ENCODE data around the gene ZNF668. TPM values are rescaled to one million over a fixed set of nuclear protein-coding genes. Genes with fewer than 3 reads are reported as not detected.

Gene ZNF668
- total RNA-seq, 2 experiments from 2014 or later: 9.5 to 10.1 TPM

GRCh38 chr16:31094088-31094423 lies 20.0 kb upstream of the ZNF668 start:
- CTCF ChIA-PET: interaction anchor here (1.0 to 2.0 kb wide), 2 partner anchors 48 to 108 kb away, joined by 3 to 7 read pairs; no protein-coding TSS in a partner anchor
- Mint-ChIP-seq H3K27me3 (ENCODE audit: low read depth) (no peaks in the 10 kb centered on the region), H3K27ac (peak overlapping the region; percentile 83), H3K36me3 (ENCODE audit: low read depth) (peaks cover 7% of the 10 kb centered on the region), H3K9me3 (no peaks in the 10 kb centered on the region), H3K4me1 (ENCODE audit: low read depth) (peaks cover 31% of the 10 kb centered on the region), H3K4me3 (peak overlapping the region; percentile 89)
- intact Hi-C loops (cut with micrococcal nuclease): loop anchor here (1.0 to 10.0 kb wide), 8 partner anchors 15 to 219 kb away; partner anchors contain the start of genes BCKDK, FUS, KAT8 and SETD1A
- DNase-seq: peak; percentile 12

GRCh38 chr16:31093132-31093703 lies 19.2 kb upstream of the ZNF668 start:
- no peak overlapping the region for H3K27ac Mint-ChIP-seq
- CTCF ChIA-PET: interaction anchor here (1.0 to 1.7 kb wide), 4 partner anchors 15 to 139 kb away, joined by 3 to 6 read pairs (median 3); partner anchors contain the start of gene ZNF668
- H3K9me3 Mint-ChIP-seq: no peaks in the 10 kb centered on the region
- H3K27me3 Mint-ChIP-seq (ENCODE audit: low read depth): no peaks in the 10 kb centered on the region
- DNase-seq: peak; percentile 21
- peak overlapping the region; percentile 89 for H3K4me3 Mint-ChIP-seq
- peaks cover 31% of the 10 kb centered on the region for H3K4me1 Mint-ChIP-seq (ENCODE audit: low read depth)
- peaks cover 7% of the 10 kb centered on the region for H3K36me3 Mint-ChIP-seq (ENCODE audit: low read depth)
- intact Hi-C loops (cut with micrococcal nuclease): loop anchor here (10.0 kb wide), 1 partner anchor 218 kb away; no protein-coding TSS in a partner anchor

GRCh38 chr16:31092330-31092729 lies 18.3 kb upstream of the ZNF668 start:
- Mint-ChIP-seq H3K27me3 (ENCODE audit: low read depth) (no peaks in the 10 kb centered on the region), H3K9me3 (no peaks in the 10 kb centered on the region), H3K36me3 (ENCODE audit: low read depth) (peaks cover 7% of the 10 kb centered on the region), H3K4me1 (ENCODE audit: low read depth) (peaks cover 31% of the 10 kb centered on the region), H3K27ac (no peak overlapping the region), H3K4me3 (peak overlapping the region; percentile 12)
- intact Hi-C loops (cut with micrococcal nuclease): loop anchor here (10.0 kb wide), 1 partner anchor 218 kb away; no protein-coding TSS in a partner anchor
- DNase-seq: no peak
- CTCF ChIA-PET: interaction anchor here (0.7 to 1.7 kb wide), 7 partner anchors 14 to 190 kb away, joined by 3 to 6 read pairs (median 3); partner anchors contain the start of genes HSD3B7 and ZNF668

GRCh38 chr16:31090540-31090939 lies 16.5 kb upstream of the ZNF668 start:
- intact Hi-C loops (cut with micrococcal nuclease): loop anchor here (10.0 kb wide), 1 partner anchor 216 kb away; no protein-coding TSS in a partner anchor
- Mint-ChIP-seq H3K4me1 (ENCODE audit: low read depth) (peaks cover 28% of the 10 kb centered on the region), H3K27me3 (ENCODE audit: low read depth) (no peaks in the 10 kb centered on the region), H3K36me3 (ENCODE audit: low read depth) (peaks cover 7% of the 10 kb centered on the region), H3K27ac (no peak overlapping the region), H3K9me3 (no peaks in the 10 kb centered on the region), H3K4me3 (no peak overlapping the region)
- DNase-seq: no peak
- CTCF ChIA-PET: no interaction called here

- Mint-ChIP-seq H3K27me3 (ENCODE audit: low read depth) (no peaks in the 10 kb centered on the region), H3K27ac (no peak overlapping the region), H3K4me1 (ENCODE audit: low read depth) (peaks cover 17% of the 10 kb centered on the region), H3K9me3 (no peaks in the 10 kb centered on the region), H3K4me3 (no peak overlapping the region), H3K36me3 (ENCODE audit: low read depth) (peaks cover 7% of the 10 kb centered on the region)
- no peak for DNase-seq
- intact Hi-C loops (cut with micrococcal nuclease): no loop called here
- CTCF ChIA-PET: no interaction called here
Observed at GRCh38 chr16:31089199-31089598, 15.2 kb upstream of the ZNF668 start.

- Mint-ChIP-seq H3K27me3 (ENCODE audit: low read depth) (no peaks in the 10 kb centered on the region), H3K36me3 (ENCODE audit: low read depth) (peaks cover 7% of the 10 kb centered on the region), H3K4me1 (ENCODE audit: low read depth) (peaks cover 14% of the 10 kb centered on the region), H3K27ac (no peak within 1 kb of the TSS), H3K9me3 (no peaks in the 10 kb centered on the region), H3K4me3 (no peak within 1 kb of the TSS)
- DNase-seq: no peak
- intact Hi-C loops (cut with micrococcal nuclease): no loop called here
- CTCF ChIA-PET: no interaction called here
Observed at GRCh38 chr16:31088459-31089183, 14.6 kb upstream of the ZNF668 start, which contains the start of gene PRSS53. Gene PRSS53, minus strand, starts transcription at chr16:31088943. Its CDS starts 134 bp downstream, at chr16:31088809.

- Mint-ChIP-seq H3K4me1 (ENCODE audit: low read depth) (peaks cover 10% of the 10 kb centered on the region), H3K4me3 (no peak overlapping the region), H3K9me3 (no peaks in the 10 kb centered on the region), H3K27me3 (ENCODE audit: low read depth) (no peaks in the 10 kb centered on the region), H3K36me3 (ENCODE audit: low read depth) (peaks cover 7% of the 10 kb centered on the region), H3K27ac (no peak overlapping the region)
- CTCF ChIA-PET: no interaction called here
- intact Hi-C loops (cut with micrococcal nuclease): no loop called here
- DNase-seq: no peak
Observed at GRCh38 chr16:31087971-31088370, 13.9 kb upstream of the ZNF668 start.

- CTCF ChIA-PET: no interaction called here
- intact Hi-C loops (cut with micrococcal nuclease): no loop called here
- Mint-ChIP-seq H3K4me3 (no peak overlapping the region), H3K27ac (no peak overlapping the region), H3K36me3 (ENCODE audit: low read depth) (peaks cover 7% of the 10 kb centered on the region), H3K9me3 (no peaks in the 10 kb centered on the region), H3K27me3 (ENCODE audit: low read depth) (no peaks in the 10 kb centered on the region), H3K4me1 (ENCODE audit: low read depth) (peaks cover 5% of the 10 kb centered on the region)
- no peak for DNase-seq
Observed at GRCh38 chr16:31087481-31087880, 13.4 kb upstream of the ZNF668 start.

- H3K4me3 Mint-ChIP-seq: no peak overlapping the region
- peaks cover 10% of the 10 kb centered on the region for H3K4me1 Mint-ChIP-seq (ENCODE audit: low read depth)
- no peaks in the 10 kb centered on the region for H3K27me3 Mint-ChIP-seq (ENCODE audit: low read depth)
- H3K36me3 Mint-ChIP-seq (ENCODE audit: low read depth): peaks cover 9% of the 10 kb centered on the region
- CTCF ChIA-PET: interaction anchor here (0.5 kb wide), 1 partner anchor 92 kb away, joined by 3 read pairs; no protein-coding TSS in a partner anchor
- intact Hi-C loops (cut with micrococcal nuclease): no loop called here
- no peaks in the 10 kb centered on the region for H3K9me3 Mint-ChIP-seq
- no peak overlapping the region for H3K27ac Mint-ChIP-seq
- DNase-seq: no peak
Observed at GRCh38 chr16:31086629-31086906, 12.5 kb upstream of the ZNF668 start.

GRCh38 chr16:31085873-31086628 lies 12.0 kb upstream of the ZNF668 start:
- Mint-ChIP-seq H3K36me3 (ENCODE audit: low read depth) (peaks cover 9% of the 10 kb centered on the region), H3K27me3 (ENCODE audit: low read depth) (no peaks in the 10 kb centered on the region), H3K9me3 (no peaks in the 10 kb centered on the region), H3K27ac (no peak overlapping the region), H3K4me3 (no peak overlapping the region), H3K4me1 (ENCODE audit: low read depth) (peaks cover 11% of the 10 kb centered on the region)
- DNase-seq: no peak
- intact Hi-C loops (cut with micrococcal nuclease): no loop called here
- CTCF ChIA-PET: interaction anchor here (0.5 kb wide), 1 partner anchor 92 kb away, joined by 3 read pairs; no protein-coding TSS in a partner anchor

GRCh38 chr16:31085411-31085810 lies 11.4 kb upstream of the ZNF668 start:
- intact Hi-C loops (cut with micrococcal nuclease): no loop called here
- H3K27me3 Mint-ChIP-seq (ENCODE audit: low read depth): no peaks in the 10 kb centered on the region
- DNase-seq: no peak
- H3K27ac Mint-ChIP-seq: no peak overlapping the region
- H3K36me3 Mint-ChIP-seq (ENCODE audit: low read depth): peaks cover 8% of the 10 kb centered on the region
- H3K4me1 Mint-ChIP-seq (ENCODE audit: low read depth): peaks cover 10% of the 10 kb centered on the region
- CTCF ChIA-PET: no interaction called here
- no peaks in the 10 kb centered on the region for H3K9me3 Mint-ChIP-seq
- no peak overlapping the region for H3K4me3 Mint-ChIP-seq

- no peak overlapping the region for H3K4me3 Mint-ChIP-seq
- H3K27ac Mint-ChIP-seq: no peak overlapping the region
- H3K4me1 Mint-ChIP-seq (ENCODE audit: low read depth): peaks cover 10% of the 10 kb centered on the region
- peaks cover 8% of the 10 kb centered on the region for H3K36me3 Mint-ChIP-seq (ENCODE audit: low read depth)
- no peak for DNase-seq
- H3K9me3 Mint-ChIP-seq: no peaks in the 10 kb centered on the region
- H3K27me3 Mint-ChIP-seq (ENCODE audit: low read depth): no peaks in the 10 kb centered on the region
- intact Hi-C loops (cut with micrococcal nuclease): no loop called here
- CTCF ChIA-PET: interaction anchor here (0.6 kb wide), 1 partner anchor 170 kb away, joined by 3 read pairs; no protein-coding TSS in a partner anchor
Observed at GRCh38 chr16:31084584-31085302, 10.7 kb upstream of the ZNF668 start.

Data from activated naive CD4-positive, alpha-beta T cell treated with anti-CD3 and anti-CD28 coated beads for 36 hours (primary cell).